K562 (cell line): ENCODE measurements around the gene MPND. TPM values are rescaled to one million over a fixed set of nuclear protein-coding genes. Genes with fewer than 3 reads are reported as not detected.

Experiments used
- CCNT2 ChIP-seq: IDR thresholded peaks from 2 replicates; pipeline ENCODE4 v1.6.1; 2011; ENCODE audit warnings: borderline replicate concordance, low read depth, mild to moderate bottlenecking, moderate library complexity, mixed read lengths, low read length; ENCODE audit not compliant: insufficient read length; ENCODE audit errors: extremely low read depth
- GABPA ChIP-seq: fragments of 200-800 bp; sonication (Bioruptor generic); conservative IDR thresholded peaks from 2 replicates; pipeline ENCODE4 v1.6.1; 2016; ENCODE audit warnings: low read depth, missing genetic modification characterization, missing compliant biosample characterization
- KLF16 ChIP-seq: IDR thresholded peaks from 2 replicates; pipeline ENCODE4 v1.6.1; 2016; ENCODE audit warnings: antibody characterized with exemption
- NCOR1 ChIP-seq: fragments of 450-650 bp; IDR thresholded peaks from 2 replicates; pipeline ENCODE4 v1.6.1; 2016; ENCODE audit warnings: mild to moderate bottlenecking, moderate library complexity
- PHTF2 ChIP-seq: fragments of 250-450 bp; sonication (Bioruptor Pico); IDR thresholded peaks from 2 replicates; pipeline ENCODE4 v1.5.0; 2021; ENCODE audit warnings: mild to moderate bottlenecking
- RAD21 ChIP-seq, 2 experiments: fragments of 250-450 bp in 1 of 2; fragments of 450-650 bp in 1 of 2; sonication (Bioruptor Pico) in 1 of 2; formaldehyde crosslinking in 1 of 2; IDR thresholded peaks in 1 of 2; conservative IDR thresholded peaks in 1 of 2; 2 replicates each; pipeline versions ENCODE4 v1.4.0 to v1.8.0; 2020 to 2022; ENCODE audit warnings: mild to moderate bottlenecking in 2 of 2, moderate library complexity in 1 of 2
- ZKSCAN3 ChIP-seq: fragments of 250-450 bp; sonication (Bioruptor Pico); IDR thresholded peaks from 2 replicates; pipeline ENCODE4 v1.4.0; 2020
- polyA plus RNA-seq, 8 experiments: library from polyadenylated mRNA; depleted of rRNA in 4 of 8; stranded (reverse) in 5 of 8; unstranded in 3 of 8; fragments of >200 nt; fragmentation: Nextera tagmentation in 2 of 8; fragmentation: Illumina TruSeq in 1 of 8; extraction: Ambion mirVana in 2 of 8; extraction: Trizol in 1 of 8; gene quantifications; 2 replicates each; pipeline versions ENCODE4 v1.2.1 to v1.2.3, GENCODE V29; 2011 to 2014; ENCODE audit warnings: inconsistent platforms in 1 of 8, missing spikeins in 1 of 8
- total RNA-seq, 7 experiments: library from RNA; depleted of rRNA in 6 of 7; stranded (reverse); fragments of >200 nt in 6 of 7; fragmentation: Illumina TruSeq in 2 of 7; extraction: Trizol in 2 of 7; gene quantifications; 2 replicates each; pipeline versions ENCODE4 v1.2.1 to v1.2.3, GENCODE V29; 2011 to 2021; ENCODE audit warnings: low replicate concordance in 1 of 7
- TF ChIP-seq, protein P1 (sequence below): fragments of 450-650 bp; formaldehyde crosslinking; IDR thresholded peaks from 2 replicates; pipeline ENCODE4 v1.4.0; 2020; ENCODE audit warnings: mild to moderate bottlenecking, moderate library complexity
- TF ChIP-seq, protein P2 (sequence below): fragments of 450-650 bp; IDR thresholded peaks from 2 replicates; pipeline ENCODE4 v1.6.1; 2016
- TF ChIP-seq, protein P3 (sequence below): fragments of 200-800 bp; sonication (Bioruptor generic); IDR thresholded peaks from 2 replicates; pipeline ENCODE4 v1.6.1; 2017; ENCODE audit warnings: missing genetic modification characterization, missing compliant biosample characterization
- TF ChIP-seq, protein P4 (sequence below), 2 experiments: fragments of 150-350 bp in 1 of 2; IDR thresholded peaks; 2 replicates each; pipeline ENCODE4 v1.6.1; 2012 to 2016; ENCODE audit warnings: low read depth in 2 of 2, low read length in 2 of 2, mild to moderate bottlenecking in 1 of 2, moderate library complexity in 1 of 2
- TF ChIP-seq, protein P5 (sequence below): fragments of 450-650 bp; IDR thresholded peaks from 2 replicates; pipeline ENCODE4 v1.6.1; 2017; ENCODE audit warnings: antibody characterized with exemption

Gene MPND
- total and polyA plus RNA-seq, 9 of the 15 experiments (the other 6 are each of a cell fraction or from before 2014, with no cell fraction given): 0.25 to 14.0 (median 3.9) TPM

DNA sequence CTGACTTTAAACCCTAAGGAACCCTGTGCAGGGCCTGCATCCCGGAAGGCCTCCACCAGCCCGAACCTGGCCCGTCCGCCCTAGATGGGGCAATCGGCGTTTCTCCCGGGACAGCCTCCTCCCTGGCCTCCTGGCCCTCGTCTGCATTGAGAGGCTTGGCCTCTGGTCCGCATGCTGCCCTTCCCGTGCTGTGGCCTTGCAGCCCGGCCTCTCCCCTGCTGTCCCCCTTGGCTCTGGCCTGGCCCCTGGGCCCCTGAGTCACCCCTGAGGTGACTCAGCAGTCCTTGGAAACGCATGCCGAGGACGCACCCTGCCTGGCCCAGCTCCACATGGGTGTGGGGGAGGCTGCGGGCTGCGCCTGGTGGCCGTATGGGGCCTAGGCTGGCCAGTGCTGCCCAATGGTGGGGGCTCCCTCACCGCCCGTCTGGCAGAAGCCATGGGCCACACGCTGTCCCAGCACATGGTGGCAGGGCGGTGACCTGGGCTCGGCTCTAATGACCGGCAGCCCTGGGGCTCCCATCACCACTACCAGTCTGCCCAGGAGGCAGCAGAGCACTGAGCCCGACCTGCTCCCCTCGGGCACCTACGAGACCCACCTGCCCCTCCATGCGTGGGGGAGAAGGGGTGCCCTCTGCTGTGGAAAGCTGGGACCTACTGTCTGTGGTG lies 31.3 kb downstream of the MPND start (continued):
- TF ChIP-seq CCNT2: peak; percentile 93
- TF ChIP-seq, protein P1, sequence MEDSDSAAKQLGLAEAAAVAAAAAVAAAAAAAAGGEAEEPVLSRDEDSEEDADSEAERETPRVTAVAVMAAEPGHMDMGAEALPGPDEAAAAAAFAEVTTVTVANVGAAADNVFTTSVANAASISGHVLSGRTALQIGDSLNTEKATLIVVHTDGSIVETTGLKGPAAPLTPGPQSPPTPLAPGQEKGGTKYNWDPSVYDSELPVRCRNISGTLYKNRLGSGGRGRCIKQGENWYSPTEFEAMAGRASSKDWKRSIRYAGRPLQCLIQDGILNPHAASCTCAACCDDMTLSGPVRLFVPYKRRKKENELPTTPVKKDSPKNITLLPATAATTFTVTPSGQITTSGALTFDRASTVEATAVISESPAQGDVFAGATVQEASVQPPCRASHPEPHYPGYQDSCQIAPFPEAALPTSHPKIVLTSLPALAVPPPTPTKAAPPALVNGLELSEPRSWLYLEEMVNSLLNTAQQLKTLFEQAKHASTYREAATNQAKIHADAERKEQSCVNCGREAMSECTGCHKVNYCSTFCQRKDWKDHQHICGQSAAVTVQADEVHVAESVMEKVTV (CRISPR knock-in tag): peak; percentile 36; the same call in 1 of the 2 replicates
- TF ChIP-seq ZKSCAN3 (CRISPR knock-in tag): no peak
- TF ChIP-seq, protein P2, sequence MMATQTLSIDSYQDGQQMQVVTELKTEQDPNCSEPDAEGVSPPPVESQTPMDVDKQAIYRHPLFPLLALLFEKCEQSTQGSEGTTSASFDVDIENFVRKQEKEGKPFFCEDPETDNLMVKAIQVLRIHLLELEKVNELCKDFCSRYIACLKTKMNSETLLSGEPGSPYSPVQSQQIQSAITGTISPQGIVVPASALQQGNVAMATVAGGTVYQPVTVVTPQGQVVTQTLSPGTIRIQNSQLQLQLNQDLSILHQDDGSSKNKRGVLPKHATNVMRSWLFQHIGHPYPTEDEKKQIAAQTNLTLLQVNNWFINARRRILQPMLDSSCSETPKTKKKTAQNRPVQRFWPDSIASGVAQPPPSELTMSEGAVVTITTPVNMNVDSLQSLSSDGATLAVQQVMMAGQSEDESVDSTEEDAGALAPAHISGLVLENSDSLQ: no peak
- TF ChIP-seq, protein P3, sequence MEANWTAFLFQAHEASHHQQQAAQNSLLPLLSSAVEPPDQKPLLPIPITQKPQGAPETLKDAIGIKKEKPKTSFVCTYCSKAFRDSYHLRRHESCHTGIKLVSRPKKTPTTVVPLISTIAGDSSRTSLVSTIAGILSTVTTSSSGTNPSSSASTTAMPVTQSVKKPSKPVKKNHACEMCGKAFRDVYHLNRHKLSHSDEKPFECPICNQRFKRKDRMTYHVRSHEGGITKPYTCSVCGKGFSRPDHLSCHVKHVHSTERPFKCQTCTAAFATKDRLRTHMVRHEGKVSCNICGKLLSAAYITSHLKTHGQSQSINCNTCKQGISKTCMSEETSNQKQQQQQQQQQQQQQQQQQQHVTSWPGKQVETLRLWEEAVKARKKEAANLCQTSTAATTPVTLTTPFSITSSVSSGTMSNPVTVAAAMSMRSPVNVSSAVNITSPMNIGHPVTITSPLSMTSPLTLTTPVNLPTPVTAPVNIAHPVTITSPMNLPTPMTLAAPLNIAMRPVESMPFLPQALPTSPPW (CRISPR knock-in tag): peak; percentile 88
- peak; percentile 56 for TF ChIP-seq GABPA (tag)
- TF ChIP-seq, protein P4, sequence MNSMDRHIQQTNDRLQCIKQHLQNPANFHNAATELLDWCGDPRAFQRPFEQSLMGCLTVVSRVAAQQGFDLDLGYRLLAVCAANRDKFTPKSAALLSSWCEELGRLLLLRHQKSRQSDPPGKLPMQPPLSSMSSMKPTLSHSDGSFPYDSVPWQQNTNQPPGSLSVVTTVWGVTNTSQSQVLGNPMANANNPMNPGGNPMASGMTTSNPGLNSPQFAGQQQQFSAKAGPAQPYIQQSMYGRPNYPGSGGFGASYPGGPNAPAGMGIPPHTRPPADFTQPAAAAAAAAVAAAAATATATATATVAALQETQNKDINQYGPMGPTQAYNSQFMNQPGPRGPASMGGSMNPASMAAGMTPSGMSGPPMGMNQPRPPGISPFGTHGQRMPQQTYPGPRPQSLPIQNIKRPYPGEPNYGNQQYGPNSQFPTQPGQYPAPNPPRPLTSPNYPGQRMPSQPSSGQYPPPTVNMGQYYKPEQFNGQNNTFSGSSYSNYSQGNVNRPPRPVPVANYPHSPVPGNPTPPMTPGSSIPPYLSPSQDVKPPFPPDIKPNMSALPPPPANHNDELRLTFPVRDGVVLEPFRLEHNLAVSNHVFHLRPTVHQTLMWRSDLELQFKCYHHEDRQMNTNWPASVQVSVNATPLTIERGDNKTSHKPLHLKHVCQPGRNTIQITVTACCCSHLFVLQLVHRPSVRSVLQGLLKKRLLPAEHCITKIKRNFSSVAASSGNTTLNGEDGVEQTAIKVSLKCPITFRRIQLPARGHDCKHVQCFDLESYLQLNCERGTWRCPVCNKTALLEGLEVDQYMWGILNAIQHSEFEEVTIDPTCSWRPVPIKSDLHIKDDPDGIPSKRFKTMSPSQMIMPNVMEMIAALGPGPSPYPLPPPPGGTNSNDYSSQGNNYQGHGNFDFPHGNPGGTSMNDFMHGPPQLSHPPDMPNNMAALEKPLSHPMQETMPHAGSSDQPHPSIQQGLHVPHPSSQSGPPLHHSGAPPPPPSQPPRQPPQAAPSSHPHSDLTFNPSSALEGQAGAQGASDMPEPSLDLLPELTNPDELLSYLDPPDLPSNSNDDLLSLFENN (IDR thresholded peaks at IDR 0.05; ENCODE audit: low read depth in 2 of 2, low read length in 2 of 2): no peak
- TF ChIP-seq KLF16: peak; percentile 78
- peak; percentile 79 for TF ChIP-seq NCOR1
- TF ChIP-seq RAD21 (CRISPR knock-in tag; conservative IDR thresholded peaks at IDR 0.05 in 1 of 2, IDR thresholded peaks at IDR 0.05 in 1 of 2): peak in 1 of 2 experiments; percentile 27; a peak in 1 of 4 replicates
- TF ChIP-seq, protein P5, sequence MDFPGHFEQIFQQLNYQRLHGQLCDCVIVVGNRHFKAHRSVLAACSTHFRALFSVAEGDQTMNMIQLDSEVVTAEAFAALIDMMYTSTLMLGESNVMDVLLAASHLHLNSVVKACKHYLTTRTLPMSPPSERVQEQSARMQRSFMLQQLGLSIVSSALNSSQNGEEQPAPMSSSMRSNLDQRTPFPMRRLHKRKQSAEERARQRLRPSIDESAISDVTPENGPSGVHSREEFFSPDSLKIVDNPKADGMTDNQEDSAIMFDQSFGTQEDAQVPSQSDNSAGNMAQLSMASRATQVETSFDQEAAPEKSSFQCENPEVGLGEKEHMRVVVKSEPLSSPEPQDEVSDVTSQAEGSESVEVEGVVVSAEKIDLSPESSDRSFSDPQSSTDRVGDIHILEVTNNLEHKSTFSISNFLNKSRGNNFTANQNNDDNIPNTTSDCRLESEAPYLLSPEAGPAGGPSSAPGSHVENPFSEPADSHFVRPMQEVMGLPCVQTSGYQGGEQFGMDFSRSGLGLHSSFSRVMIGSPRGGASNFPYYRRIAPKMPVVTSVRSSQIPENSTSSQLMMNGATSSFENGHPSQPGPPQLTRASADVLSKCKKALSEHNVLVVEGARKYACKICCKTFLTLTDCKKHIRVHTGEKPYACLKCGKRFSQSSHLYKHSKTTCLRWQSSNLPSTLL: no peak; the same call in 1 of the 2 replicates
- TF ChIP-seq PHTF2 (CRISPR knock-in tag): no peak
